ENCODE results near the gene UBE2E3.

Gene UBE2E3

DNA sequence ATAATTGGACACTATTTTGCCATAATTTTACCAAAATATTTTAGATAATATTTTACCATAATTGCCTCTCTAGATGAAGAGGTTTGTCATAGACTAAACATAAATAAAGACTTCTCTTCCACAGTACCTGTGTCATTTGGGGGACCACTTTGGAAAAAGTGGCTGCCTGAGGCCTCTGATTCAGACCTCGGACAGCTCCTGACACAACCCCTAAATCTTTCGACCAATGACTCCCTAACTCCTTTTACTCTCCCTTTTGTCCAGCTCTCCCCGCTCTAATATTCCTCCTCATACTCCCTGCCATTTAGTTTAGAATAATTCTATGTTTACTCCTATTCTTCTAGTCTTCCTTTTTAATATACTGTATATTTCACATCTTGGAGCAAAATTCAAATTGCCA is 36.0 kb upstream of the UBE2E3 start:
- no peaks in the 10 kb centered on the region for H3K9me3 ChIP-seq (ENCODE audit: control insufficient read depth, insufficient read depth, low read depth, low read length)
- POLR2A ChIA-PET: no interaction called here
- no peaks in the 10 kb centered on the region for H3K4me1 ChIP-seq (ENCODE audit: control insufficient read depth, insufficient read depth, low read length)
- no peaks in the 10 kb centered on the region for H3K36me3 ChIP-seq (ENCODE audit: control insufficient read depth in 2 of 2, insufficient read depth in 1 of 2, low read length in 2 of 2)
- TF ChIP-seq ZNF138 (tag by site-specific recombination; IDR thresholded peaks at IDR 0.05; ENCODE audit: borderline replicate concordance) (no peak), YY2 (tag by site-specific recombination; IDR thresholded peaks at IDR 0.05) (no peak), KLF16 (tag by site-specific recombination; IDR thresholded peaks at IDR 0.05) (no peak)
- TF ChIP-seq, protein P1, sequence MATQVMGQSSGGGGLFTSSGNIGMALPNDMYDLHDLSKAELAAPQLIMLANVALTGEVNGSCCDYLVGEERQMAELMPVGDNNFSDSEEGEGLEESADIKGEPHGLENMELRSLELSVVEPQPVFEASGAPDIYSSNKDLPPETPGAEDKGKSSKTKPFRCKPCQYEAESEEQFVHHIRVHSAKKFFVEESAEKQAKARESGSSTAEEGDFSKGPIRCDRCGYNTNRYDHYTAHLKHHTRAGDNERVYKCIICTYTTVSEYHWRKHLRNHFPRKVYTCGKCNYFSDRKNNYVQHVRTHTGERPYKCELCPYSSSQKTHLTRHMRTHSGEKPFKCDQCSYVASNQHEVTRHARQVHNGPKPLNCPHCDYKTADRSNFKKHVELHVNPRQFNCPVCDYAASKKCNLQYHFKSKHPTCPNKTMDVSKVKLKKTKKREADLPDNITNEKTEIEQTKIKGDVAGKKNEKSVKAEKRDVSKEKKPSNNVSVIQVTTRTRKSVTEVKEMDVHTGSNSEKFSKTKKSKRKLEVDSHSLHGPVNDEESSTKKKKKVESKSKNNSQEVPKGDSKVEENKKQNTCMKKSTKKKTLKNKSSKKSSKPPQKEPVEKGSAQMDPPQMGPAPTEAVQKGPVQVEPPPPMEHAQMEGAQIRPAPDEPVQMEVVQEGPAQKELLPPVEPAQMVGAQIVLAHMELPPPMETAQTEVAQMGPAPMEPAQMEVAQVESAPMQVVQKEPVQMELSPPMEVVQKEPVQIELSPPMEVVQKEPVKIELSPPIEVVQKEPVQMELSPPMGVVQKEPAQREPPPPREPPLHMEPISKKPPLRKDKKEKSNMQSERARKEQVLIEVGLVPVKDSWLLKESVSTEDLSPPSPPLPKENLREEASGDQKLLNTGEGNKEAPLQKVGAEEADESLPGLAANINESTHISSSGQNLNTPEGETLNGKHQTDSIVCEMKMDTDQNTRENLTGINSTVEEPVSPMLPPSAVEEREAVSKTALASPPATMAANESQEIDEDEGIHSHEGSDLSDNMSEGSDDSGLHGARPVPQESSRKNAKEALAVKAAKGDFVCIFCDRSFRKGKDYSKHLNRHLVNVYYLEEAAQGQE (tag by site-specific recombination; IDR thresholded peaks at IDR 0.05): peak; percentile 84
- no peak overlapping the region for H3K27ac ChIP-seq (ENCODE audit: extremely low read depth, low read depth, low read length)
- CTCF ChIA-PET: no interaction called here
- no peak overlapping the region for H3K4me3 ChIP-seq (ENCODE audit: low read depth, low read length)

DNA sequence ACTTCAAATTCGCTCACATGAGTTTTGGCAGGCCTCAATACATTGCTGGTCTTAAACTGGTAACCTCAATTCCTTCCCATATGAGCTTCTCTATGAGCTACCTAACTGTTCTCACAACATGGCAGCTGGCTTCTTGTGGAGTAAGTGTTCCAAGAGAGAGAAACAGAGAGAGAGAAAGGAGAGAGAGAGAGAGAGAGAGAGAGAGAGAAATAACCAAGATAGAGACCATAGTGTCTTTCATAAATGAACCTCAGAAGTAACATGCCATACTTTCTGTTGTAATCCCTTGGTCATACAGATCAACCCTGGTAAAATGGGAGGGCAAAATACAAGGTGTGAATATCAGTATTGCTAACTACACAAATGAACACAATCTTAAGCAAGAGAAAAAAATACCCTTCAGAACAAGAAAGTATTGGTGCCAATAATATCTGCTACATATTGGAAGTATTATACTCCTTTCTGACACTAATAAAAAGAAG is 33.2 kb upstream of the UBE2E3 start:
- Histone ChIP-seq H3K4me3 (ENCODE audit: low read depth, low read length) (no peak overlapping the region), H3K36me3 (ENCODE audit: control insufficient read depth in 2 of 2, insufficient read depth in 1 of 2, low read length in 2 of 2) (no peaks in the 10 kb centered on the region), H3K9me3 (ENCODE audit: control insufficient read depth, insufficient read depth, low read depth, low read length) (no peaks in the 10 kb centered on the region), H3K4me1 (ENCODE audit: control insufficient read depth, insufficient read depth, low read length) (no peaks in the 10 kb centered on the region), H3K27ac (ENCODE audit: extremely low read depth, low read depth, low read length) (no peak overlapping the region)
- ChIA-PET POLR2A (no interaction called here), CTCF (no interaction called here)
- TF ChIP-seq ZNF596 (tag by site-specific recombination; IDR thresholded peaks at IDR 0.05): peak; percentile 91
- TF ChIP-seq, protein P2, sequence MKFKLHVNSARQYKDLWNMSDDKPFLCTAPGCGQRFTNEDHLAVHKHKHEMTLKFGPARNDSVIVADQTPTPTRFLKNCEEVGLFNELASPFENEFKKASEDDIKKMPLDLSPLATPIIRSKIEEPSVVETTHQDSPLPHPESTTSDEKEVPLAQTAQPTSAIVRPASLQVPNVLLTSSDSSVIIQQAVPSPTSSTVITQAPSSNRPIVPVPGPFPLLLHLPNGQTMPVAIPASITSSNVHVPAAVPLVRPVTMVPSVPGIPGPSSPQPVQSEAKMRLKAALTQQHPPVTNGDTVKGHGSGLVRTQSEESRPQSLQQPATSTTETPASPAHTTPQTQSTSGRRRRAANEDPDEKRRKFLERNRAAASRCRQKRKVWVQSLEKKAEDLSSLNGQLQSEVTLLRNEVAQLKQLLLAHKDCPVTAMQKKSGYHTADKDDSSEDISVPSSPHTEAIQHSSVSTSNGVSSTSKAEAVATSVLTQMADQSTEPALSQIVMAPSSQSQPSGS (tag by site-specific recombination; IDR thresholded peaks at IDR 0.05; ENCODE audit: low read depth): no peak

DNA sequence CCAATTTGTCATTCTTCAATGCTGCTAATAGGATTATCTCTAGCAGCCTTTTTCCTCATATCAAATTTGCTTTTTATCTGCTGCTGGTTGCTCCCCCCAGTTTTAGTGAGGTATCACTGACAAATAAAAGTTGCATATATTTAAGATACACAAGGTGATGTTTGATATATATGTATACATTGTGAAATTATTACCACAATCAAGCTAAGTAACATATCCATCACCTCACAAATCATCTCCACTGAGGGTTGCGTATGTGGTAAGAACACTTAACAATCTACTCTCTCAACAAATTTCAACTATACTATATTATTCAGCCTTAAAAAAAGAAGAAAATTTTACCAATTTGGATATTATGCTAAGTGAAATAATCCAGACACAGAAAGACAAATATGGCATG is 30.5 kb upstream of the UBE2E3 start:
- H3K4me3 ChIP-seq (ENCODE audit: low read depth, low read length): no peak overlapping the region
- CTCF ChIA-PET: no interaction called here

More for the DNA sequence above, 30.5 kb upstream of the UBE2E3 start:
- Histone ChIP-seq H3K9me3 (ENCODE audit: control insufficient read depth, insufficient read depth, low read depth, low read length) (no peaks in the 10 kb centered on the region), H3K27ac (ENCODE audit: extremely low read depth, low read depth, low read length) (no peak overlapping the region), H3K36me3 (ENCODE audit: control insufficient read depth in 2 of 2, insufficient read depth in 1 of 2, low read length in 2 of 2) (no peaks in the 10 kb centered on the region), H3K4me1 (ENCODE audit: control insufficient read depth, insufficient read depth, low read length) (no peaks in the 10 kb centered on the region)
- POLR2A ChIA-PET: no interaction called here
- TF ChIP-seq WT1 (tag by site-specific recombination; IDR thresholded peaks at IDR 0.05) (no peak), ZBTB1 (tag by site-specific recombination; IDR thresholded peaks at IDR 0.05) (no peak), OSR2 (tag by site-specific recombination; IDR thresholded peaks at IDR 0.05) (no peak), ZNF555 (tag by site-specific recombination; conservative IDR thresholded peaks at IDR 0.05) (no peak), ZIC2 (tag by site-specific recombination; IDR thresholded peaks at IDR 0.05) (no peak), EGR2 (tag by site-specific recombination; IDR thresholded peaks at IDR 0.05; ENCODE audit: low read depth) (no peak), ZNF239 (tag by site-specific recombination; IDR thresholded peaks at IDR 0.05) (no peak), ZNF16 (tag by site-specific recombination; IDR thresholded peaks at IDR 0.05; ENCODE audit: low read depth) (no peak), ZNF677 (tag by site-specific recombination; IDR thresholded peaks at IDR 0.05) (no peak), OVOL3 (tag by site-specific recombination; IDR thresholded peaks at IDR 0.05) (no peak), ZNF324 (tag by site-specific recombination; IDR thresholded peaks at IDR 0.05) (no peak), ZNF549 (tag by site-specific recombination; IDR thresholded peaks at IDR 0.05) (no peak), SETDB1 (IDR thresholded peaks at IDR 0.05; ENCODE audit: insufficient read length, low read length) (no peak), ZNF423 (tag by site-specific recombination; IDR thresholded peaks at IDR 0.05) (no peak)
- TF ChIP-seq, protein P3, sequence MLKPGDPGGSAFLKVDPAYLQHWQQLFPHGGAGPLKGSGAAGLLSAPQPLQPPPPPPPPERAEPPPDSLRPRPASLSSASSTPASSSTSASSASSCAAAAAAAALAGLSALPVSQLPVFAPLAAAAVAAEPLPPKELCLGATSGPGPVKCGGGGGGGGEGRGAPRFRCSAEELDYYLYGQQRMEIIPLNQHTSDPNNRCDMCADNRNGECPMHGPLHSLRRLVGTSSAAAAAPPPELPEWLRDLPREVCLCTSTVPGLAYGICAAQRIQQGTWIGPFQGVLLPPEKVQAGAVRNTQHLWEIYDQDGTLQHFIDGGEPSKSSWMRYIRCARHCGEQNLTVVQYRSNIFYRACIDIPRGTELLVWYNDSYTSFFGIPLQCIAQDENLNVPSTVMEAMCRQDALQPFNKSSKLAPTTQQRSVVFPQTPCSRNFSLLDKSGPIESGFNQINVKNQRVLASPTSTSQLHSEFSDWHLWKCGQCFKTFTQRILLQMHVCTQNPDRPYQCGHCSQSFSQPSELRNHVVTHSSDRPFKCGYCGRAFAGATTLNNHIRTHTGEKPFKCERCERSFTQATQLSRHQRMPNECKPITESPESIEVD (tag by site-specific recombination; IDR thresholded peaks at IDR 0.05): no peak

Measured in HEK293 (cell line).